Frontal cortex (tissue), 4 donors: ENCODE data around the gene RPL5. TPM values are rescaled to one million over a fixed set of nuclear protein-coding genes. Genes with fewer than 3 reads are reported as not detected.
A peak's percentile ranks its signal among the peaks of the same experiment; 100 is the strongest.
"Not testable (repeated sequence)": the region's sequence is repeated elsewhere in the genome, so short reads cannot be mapped to it uniquely, and the experiment has no call there.

ENCODE experiments used
- DNase-seq, 2 donors: peaks; one replicate each; pipeline ENCODE4 v3.0.0; 2012; ENCODE audit warnings: low spot score in 2 of 2
- FAIRE-seq: peaks from 2 replicates; lab custom pipeline; 2012; peaks lifted over from hg19 to GRCh38; lab: Jason Lieb, UNC
- total RNA-seq: library from RNA; depleted of rRNA; stranded (reverse); fragments of >200 nt; gene quantifications from one replicate; pipeline ENCODE4 v1.2.3, GENCODE V29; 2014
- donor health status: control.
- donor health status: control.
- donor health status: control.

Gene RPL5
- total RNA-seq, result 2,066 TPM

DNA sequence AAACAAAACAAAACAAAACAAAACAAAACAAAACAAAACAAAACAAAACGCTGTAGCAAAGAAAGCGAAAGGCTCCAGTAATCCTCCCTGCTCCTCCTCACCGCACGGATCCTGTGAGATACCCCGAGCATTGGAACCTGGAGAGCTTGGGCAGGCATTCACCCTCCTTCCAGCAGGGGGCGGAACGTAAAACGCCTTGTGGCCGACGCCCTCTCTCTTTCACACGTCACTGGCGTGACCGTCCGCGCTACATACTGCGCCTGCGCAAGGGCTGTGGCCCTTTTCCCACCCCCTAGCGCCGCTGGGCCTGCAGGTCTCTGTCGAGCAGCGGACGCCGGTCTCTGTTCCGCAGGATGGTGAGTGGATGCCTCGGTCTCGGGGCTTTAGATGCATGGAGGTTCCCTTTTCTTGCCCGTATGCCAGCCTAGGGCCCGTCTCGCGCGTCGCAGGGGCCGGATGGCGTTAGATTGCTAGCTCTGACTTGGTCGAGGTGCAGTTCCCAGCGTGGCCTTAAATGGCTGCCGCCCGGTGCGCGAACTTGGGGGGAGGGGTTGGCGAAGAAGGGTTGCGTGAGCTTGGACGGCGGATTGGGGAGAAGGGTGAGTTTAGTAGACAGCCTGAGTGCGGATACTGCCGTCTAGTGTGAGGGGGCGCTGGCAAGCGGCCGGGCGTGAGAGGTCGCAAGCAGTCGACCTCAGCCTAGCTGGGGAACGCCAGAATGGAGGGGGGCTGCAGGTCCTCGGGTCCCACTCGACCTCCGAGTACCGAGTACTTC is at the start of gene RPL5:
Gene RPL5, plus strand, starts transcription at position 279 of the 775 bp plus-strand sequence. Its CDS starts 75 bp downstream, at position 354.
- DNase-seq (peak; percentile 80 to 93), FAIRE-seq (no peak)

DNA sequence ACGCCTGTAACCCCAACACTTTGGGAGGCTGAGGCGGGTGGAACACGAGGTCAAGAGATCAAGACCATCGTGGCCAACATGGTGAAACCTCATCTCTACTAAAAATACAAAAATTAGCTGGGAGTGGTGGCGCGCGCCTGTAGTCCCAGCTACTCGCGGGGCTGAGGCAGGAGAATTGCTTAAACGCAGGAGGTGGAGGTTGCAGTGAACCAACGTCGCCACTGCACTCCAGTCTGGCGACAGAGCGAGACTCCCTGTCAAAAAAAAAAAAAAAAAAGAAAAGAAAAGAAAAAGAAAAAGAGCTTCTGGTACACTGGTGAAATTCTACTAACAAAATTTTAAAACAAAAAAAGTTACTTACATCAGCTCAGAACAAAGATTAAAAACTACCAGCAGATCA is 48.3 kb upstream of the RPL5 start:
- FAIRE-seq, DNase-seq: not testable (repeated sequence)

DNA sequence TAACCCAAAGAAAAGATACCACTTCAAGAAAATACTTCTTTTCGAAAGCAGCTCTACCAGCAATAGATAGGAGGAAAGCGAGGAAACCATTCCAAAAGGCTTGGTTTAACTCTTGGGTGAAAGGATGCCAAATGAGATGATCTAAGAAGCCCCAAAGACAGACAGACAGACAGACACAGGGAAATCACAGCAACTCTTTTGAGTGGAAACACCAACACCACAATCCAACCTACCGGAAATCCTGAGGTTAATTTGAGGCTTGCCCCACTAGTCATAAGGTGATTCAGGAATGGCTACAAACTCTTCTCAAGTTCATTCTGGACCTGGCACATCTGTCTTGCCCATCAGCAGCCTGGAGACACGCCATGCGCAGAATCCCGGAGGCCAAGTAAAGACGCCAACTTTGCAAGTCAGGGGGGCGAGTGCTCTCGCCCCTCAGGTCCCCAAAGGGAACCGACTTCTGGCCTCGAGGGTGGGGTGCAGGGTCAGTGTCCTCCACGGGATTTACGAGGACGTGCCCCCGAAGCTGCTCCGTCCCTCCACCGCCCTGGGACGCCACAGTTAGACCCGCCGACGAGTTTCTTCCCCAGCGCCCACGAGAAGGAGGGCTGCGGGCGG is 47.7 kb upstream of the RPL5 start:
- FAIRE-seq (no peak), DNase-seq (peak; percentile 27 to 41)

DNA sequence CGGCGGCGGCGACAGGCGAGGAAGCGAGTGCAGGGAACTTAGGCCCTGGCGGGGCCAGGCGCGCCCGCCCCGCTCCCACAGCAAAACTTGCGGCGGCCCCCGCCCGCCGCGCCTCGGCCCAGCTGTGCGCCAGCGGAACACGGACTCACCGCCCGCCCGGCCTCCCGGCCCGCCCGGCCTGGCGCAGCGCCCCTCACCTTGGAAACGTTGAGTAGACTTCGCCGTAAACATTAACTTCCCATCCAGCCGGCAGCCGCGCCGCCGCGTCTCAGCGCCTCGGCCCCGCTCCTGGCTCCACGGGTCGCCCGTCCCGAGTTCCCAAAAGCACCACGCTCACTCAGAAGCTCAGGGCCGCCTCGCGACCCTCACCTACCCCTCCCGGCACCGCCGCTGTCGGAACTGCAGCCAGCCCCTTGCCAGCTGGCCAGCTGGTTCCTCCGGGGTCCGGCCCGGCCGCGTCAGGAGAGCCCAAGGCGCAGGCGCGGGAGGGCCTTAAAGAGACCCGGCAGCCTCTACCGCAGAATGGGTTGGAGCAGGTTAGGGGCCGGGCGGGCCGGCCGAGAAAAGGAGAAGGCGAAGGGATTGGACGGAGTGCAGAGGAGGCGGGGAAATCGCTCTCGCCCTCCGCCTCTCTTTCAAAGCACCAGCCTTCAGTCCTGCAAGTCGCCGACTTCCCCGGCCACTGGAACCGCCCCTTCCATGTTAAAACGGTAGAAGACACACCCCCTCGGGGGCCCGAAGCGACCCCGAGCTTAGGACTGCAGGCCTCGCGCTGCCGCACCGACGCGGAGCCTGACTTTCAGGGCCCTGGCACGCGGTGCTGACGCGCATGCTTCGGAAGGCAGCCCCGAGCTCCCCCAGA is 47.0 kb upstream of the RPL5 start, which contains the start of gene EVI5:
Gene EVI5, minus strand, starts transcription at position 470 of the 862 bp plus-strand sequence. CDS start 48,562 bp downstream, outside the sequence.
- FAIRE-seq, result no peak
- DNase-seq, result peak; percentile 83 to 85

DNA sequence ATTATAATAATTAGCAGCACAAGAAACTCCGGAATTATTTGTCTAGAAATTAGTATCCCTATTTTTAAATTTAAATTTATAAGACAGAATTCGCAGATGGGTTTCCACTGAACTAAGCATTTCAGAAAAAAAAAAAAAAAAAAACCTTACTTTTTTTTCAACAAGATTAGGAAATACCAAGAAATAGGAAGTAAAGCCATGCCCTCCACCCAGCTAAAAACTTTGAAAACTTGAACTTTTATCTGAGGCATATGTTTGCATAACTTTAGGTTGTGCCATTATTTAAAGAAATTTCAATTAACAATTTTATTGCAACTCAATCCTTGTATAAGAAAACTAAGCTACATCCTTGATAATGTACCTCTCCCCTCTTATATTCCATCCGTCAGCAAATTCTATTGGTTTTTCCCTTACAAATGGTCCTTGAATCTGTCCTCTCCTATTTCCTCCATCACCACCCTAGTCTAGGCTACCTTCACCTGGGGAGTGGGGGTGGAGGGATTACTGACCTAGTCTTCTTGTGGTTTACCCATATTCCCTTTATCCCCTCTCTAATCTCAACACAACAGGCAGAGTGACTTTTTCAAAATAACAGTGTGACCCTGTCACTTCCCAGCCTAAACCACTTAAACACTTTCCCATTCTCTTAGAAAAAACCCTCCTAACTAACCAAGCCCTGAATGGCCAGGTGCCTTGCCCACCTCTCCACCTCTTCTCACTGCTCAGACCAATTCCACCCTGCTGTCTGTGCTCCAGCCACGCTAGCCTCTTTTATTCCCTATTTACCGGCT is 45.5 kb upstream of the RPL5 start:
- FAIRE-seq (no peak), DNase-seq (no peak)

DNA sequence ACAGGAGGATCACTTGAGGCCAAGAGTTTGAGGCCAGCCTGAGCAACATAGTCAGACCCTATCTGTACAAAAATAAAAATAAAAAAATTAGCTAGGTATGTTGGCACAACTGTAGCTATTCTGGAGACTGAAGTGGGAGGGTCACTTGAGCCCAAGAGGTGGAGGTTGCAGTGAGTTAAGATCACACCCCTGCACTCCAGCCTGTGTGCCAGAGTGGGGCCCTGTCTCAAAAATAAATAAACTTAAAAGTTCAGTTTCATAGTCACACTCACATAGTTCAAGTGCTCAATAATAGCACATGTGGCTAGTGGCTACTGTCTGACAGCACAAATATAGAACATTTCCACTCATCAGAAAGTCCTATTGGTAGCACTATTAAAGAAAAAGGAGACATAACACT is 41.8 kb upstream of the RPL5 start:
- FAIRE-seq, result no peak
- DNase-seq, result no peak

DNA sequence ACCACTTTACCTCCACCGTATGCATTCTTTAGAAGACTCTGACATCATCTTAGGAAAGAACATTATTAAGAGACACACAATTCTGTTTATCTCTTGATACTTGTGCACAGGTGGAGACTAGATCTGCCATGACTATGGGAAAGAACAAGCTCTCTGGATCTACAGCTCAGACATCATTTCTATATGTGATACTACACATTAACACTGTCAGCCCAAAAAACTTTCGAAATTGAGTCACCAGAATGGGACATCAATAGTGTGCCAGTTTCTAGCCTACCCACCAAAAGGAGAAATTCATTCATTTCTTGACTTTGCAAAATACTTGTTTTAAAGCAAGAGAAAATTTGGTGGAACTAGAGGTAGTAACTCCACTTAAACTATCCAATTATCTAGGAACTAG is 41.0 kb upstream of the RPL5 start:
- no peak for FAIRE-seq
- no peak for DNase-seq

DNA sequence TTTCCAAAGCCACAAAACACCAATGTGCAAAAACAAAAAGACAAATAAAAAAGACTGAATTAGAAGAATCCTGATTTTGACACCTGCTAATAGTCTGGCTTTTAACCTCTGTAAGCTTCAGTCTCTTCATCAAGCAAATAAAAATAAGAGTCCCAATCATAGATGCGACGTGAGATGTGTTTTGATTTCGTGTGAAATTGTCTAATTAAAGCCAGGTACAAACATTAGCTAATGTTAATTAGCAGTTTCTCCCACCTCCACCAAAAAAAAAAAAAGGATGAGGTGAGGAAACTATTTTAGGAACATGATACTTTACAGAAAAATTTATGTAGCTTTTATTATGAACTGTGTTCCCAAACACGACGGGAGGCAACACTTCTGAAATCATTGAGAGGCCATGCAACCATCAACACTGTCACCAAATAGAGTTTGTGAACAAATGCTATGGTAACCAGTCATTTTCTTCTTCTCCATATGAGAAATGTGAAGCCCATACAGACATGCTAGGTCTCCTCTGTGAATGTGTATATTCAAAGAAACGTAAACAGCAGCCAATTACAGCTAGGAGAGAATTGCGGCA is 40.3 kb upstream of the RPL5 start:
- FAIRE-seq (no peak), DNase-seq (no peak)

DNA sequence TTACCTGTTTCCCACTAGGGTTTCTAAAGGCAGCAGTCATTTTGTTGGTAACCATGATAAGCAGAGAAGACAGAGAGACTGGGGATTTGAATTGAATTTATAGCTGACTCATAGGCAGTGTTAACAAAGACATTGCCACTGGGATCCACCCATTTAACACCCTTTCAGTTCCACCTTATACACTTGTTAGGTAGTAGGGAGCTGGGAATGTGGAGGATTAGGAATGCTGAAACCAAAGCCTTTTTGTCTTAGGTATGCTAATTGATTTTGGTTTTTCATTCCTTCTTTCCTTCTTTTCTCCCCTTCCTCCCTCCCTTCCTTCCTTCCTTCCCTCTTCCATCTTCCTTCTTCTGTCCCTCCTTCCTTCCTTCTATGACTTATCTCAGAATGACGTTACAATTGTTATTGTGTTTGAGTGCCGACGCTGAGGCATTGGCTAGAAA is 39.5 kb upstream of the RPL5 start:
- FAIRE-seq (no peak), DNase-seq (no peak)

DNA sequence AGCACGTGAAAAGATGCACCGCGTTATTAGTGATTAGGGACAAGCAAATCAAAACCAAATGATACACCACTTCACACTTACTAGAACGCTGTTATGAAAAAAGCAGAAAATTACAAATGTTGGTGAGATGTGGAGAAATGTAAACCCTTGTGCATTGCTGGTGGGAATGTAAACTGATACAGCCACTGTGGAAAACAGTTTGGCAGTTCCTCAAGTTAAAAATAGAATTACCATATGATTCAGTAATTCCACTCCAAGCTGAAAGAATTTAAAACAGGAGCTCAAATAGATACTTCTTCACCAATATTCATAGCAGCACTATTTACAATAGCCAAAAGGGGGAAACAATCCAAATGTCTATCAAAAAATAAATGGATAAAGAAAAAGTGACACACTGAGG is 36.7 kb upstream of the RPL5 start:
- FAIRE-seq (no peak), DNase-seq (no peak)

DNA sequence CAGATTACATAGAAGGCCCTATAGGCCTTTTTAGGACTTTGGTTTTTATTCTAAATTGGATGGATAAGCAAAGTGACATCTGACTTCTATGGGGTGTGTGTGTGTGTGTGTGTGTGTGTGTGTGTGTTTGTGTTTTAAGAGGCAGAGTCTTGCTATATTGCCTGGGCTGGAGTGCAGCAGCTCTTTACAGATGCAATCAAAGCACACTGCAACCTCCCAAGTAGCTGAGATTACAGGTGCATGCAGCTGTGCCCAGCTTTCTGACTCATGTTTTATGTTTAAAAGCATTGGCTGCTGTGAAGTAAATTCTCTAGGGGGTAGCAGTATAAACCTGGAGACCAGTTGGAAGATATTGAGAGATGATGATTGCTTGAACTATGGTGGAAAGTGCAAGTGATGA is 34.5 kb upstream of the RPL5 start:
- DNase-seq (no peak), FAIRE-seq (no peak)

DNA sequence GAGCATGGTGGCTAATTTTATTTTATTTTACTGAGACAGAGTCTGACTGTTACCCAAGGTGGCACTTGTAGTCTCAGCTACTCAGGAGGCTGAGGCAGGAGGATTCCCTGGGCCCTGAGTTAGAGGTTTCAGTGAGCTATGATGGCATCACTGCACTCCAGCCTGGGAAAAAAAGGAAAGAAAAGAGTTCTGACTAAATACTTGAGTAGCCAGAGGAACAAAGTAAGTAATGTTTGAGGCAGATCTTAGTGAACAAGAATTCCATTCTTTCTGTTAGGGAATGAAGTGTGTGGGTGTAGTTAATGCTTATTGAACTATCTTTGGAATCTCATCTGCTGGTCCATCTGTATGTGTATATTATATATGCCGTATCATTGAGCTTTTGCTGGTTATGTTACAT is 33.9 kb upstream of the RPL5 start:
- DNase-seq (no peak), FAIRE-seq (no peak)

DNA sequence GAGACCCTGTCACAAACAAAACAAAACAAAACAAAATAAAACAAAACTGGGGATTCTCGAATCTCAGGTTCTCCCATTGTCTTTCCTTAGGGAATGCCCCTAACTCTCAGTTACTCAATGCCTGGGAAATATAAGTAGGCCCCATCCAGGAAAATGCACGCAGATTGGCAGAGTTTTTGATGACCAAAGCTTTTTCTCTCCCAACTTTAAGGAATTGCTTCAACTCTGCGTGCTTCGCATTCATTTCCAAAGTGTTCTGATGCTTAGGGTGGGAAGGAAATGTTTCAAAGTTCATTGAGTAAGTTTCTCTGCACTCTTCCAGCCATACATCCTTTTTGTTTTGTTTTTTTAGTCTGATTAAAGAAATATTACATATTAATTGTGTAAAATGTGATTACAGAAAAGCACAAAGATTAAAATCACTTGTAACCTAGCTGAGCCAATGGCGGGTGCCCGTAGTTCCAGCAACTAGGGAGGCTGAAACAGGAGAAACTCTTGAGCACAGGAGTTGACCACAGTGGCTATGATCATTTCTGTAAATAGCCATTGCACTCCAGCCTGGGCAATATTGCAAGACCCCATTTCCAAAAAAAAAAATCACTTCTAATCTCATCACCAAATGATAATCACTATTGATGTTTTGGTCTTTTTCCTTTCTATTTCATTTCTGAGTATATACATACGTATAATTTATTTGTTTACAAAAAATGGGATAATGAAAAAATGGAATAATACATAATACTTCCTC is 28.5 kb upstream of the RPL5 start:
- DNase-seq (no peak), FAIRE-seq (no peak)

DNA sequence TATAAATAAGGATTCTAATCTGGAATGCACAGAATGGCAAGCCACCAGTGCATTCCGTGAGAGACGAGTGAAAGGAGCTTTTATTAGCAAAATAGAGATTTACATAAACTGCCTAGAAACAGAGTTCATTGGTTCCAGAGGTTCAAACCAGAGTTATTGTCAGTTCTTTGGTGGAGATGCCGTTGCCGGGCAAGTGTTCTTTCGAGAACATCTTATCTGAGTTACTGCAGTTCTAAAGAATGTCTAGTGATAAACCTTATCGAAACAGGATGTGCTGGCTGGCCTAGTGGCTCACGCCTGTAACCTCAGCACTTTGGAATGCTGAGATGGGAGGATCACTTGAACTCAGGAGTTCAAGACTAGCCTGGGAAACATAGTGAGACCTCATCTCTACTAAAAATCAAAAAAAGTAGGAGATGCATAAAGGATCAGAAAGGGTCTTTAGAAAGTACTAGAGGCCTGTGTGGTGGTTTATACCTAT is 27.1 kb upstream of the RPL5 start:
- DNase-seq (peak; percentile 50 to 69), FAIRE-seq (no peak)

DNA sequence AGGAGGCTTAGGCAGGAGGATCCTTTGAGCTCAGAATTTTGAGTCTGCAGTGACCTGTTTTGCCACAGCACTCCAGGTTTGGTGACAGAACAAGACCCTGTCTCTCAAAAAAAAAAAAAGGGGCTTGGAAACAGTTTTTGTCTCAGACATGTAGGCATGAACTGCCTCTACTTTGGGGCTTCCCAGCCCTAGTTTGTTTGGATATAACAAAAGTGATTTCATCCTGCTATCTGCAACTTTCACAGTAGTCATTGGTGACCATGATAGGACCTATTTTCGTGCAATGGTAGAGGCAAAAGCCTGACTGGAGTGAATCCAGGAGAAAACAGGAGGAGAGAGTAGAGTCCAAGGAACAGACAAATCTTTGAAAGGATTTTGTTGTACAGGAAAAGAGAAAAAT is 26.6 kb upstream of the RPL5 start:
- DNase-seq (no peak), FAIRE-seq (no peak)

DNA sequence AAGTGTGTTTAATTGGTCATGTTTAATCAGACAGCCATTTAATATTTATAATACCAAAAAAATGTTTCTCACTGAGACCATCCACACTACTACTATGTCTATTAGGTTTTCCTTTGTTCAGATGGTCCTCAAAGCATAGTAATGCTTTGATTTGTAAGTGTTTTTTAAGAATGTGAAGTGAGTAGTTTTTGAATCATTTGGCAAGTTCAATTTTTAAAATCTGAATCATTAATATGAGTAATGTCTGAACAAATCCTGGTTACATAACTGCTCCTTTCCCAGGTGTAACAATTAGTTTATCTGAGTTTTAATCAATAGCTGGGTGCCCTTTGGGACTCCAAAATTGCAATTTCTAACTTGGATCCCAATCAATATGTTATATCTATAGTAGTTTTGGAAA is 23.5 kb upstream of the RPL5 start:
- no peak for FAIRE-seq
- DNase-seq, result no peak

DNA sequence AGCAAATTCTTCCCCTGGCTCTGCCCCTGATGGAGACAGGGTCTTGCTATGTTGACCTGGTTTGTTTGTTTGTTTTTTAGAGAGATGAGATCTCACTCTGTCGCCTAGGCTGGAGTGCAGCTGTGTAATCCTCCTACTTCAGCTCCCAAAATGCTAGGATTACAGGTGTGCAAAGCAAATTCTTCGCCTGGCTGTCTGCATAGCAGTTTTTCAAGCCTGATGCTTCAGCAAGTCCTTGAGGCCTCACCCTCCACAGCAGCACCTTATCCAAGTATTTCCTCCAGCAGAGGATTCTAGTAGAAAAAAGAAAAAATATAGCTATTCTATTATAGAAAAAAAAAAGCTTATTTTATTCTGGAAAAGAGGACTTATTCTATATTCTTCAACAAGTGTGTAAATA is 15.1 kb upstream of the RPL5 start:
- no peak for FAIRE-seq
- DNase-seq, result no peak

DNA sequence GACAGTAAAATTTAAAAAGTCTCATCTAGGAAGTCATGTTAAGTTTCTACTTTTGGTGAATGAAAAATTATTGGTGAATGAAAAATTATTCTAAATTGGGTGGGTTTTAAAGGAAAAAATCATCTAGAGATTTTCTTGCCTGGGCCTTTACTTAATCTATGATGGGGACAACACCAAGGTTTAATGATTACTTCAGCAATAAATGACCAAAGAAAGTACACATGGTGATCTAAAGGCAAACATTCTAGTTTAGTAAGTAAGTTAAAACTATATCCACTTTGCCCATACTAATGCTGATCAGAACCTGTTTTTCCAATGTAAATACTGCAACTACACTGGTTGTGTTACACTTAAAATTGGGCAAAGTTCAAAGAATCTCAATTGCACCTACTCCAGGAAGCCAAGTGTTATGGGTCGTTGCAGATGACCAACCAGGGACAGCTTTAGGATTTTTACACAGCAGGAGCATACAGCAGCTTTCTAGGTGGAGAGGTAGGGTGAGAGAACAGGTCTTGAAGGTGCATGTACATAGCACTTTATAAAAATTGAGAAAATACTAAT is 14.6 kb upstream of the RPL5 start:
- FAIRE-seq, result no peak
- DNase-seq, result no peak
